Activated T-cell treated with anti-CD3 and anti-CD28 coated beads for 4 hours (primary cell): Measurements from ENCODE around the gene SLX1A.
"Not testable (repeated sequence)": the region's sequence is repeated elsewhere in the genome, so short reads cannot be mapped to it uniquely, and the experiment has no call there.

Experiments
- DNase-seq: peaks from one replicate; pipeline ENCODE4 v3.0.0-alpha.2; 2020

SLX1A gene

DNA sequence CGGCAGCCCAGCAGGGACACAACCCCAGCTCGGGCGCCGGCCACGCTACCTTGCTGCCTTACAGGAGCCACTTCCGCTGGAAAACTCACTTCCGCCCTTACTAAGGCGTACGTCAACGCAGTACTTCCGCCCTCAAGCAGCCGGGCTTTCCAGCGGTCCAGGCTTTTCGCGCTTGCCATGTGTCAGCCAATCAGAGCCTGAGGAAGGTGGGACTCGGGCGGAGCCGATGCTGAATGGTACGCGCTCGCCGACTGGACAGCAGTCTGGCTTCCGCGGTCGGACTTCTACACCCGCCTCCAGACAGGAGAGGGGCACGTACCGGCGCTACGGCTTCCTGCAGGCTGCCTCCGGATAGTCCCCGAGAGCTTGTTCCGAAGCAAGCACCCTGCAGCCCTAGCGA lies at the start of gene SLX1A, which contains the start of gene BOLA2B:
Gene SLX1A (plus strand): TSS at position 261 of the 400 bp plus-strand sequence. CDS start 210 bp downstream, outside the sequence.
Gene BOLA2B (minus strand): TSS at position 52 of the 400 bp plus-strand sequence. CDS start 71 bp downstream, outside the sequence.
- DNase-seq, result not testable (repeated sequence)

DNA sequence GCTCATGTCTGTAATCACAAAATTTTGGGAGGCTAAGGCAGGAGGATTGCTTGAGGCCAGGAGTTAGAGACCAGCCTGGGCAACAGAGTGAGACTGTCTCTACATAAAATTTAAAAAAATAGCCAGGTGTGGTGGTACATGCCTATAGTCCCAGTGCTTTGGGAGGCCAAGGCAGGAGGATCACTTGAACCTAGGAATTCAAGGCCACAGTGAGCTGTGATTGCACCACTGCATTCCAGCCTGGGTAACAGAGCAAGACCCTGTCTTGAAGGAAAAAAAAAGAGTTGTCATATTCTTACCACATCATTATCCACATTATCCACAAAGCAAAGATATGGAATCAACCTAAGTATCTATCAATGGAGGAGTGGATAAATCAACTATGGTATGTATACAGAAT lies 49.7 kb upstream of the SLX1A start:
- DNase-seq, result no peak

- no peak for DNase-seq
These were observed 48.8 kb upstream of the SLX1A start for GRCh38 chr16:30144917-30145316.

DNA sequence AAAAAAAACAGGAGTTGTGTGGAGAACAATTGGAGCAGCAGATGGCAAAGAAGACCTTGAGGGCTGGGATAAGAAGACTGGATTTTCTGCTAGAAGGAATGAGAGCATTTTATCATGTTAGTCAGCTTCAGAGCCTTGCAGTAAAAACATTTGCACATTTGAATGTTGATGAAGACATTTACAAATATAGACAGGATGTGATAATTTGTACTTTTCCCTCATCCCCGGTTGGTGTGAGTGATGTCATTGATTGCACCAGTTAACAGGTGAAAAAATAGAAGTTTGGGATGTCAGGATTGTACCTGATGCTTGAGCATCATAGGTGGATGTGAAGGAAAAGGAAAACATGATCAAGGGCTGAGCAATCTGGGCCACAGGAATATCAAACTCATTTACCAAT lies 48.0 kb upstream of the SLX1A start:
- no peak for DNase-seq

- DNase-seq, result no peak
These were observed 45.7 kb upstream of the SLX1A start for GRCh38 chr16:30147843-30148510.

DNA sequence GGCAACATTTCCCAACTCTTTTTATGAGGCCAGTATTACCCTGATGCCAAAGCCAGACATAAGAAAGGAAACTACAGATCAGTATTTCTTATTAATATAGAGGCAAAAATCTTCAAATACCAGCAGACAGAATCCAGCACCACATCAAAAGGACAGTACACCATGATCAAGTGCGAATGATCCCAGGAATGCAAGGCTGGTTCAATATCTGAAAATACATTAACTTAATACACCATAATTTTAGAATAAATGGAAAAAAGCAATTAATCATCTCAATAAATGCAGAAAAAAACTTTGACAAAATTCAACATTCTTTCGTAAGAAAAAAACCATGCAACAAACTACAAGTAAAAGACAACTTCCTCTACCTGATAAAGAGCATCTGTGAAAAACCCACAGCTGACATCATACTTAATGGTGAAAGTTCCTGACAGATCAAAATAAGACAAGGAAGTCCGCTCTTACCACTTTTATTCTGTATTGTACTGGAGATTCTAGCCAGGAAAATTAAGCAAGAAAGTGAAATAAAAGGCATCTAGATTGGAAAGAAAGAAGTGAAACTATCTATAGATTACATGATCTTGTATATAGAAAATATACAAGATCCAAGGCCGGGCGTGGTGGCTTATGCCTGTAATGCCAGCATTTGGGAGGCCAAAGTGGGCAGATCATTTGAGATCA lies 44.3 kb upstream of the SLX1A start:
- DNase-seq, result no peak

GRCh38 chr16:30151091-30151490 lies 42.6 kb upstream of the SLX1A start:
- no peak for DNase-seq

DNA sequence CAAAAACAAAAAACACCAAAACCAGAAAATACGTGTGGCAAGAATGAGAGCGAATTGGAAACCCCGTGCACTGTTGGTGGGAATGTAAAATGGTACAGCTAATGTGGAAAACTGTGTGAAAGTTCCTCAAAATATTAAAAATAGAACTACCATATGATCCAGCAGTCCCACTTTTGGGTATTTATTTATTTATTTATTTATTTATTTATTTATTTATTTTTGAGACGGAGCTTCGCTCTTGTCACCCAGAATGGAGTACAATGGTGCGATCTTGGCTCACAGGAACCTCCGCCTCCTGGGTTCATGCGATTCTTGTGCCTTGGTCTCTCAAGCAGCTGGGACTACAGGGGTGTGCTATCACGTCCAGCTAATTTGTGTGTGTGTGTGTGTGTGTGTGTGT lies 41.2 kb upstream of the SLX1A start:
- DNase-seq, result no peak

- no peak for DNase-seq
These were observed 38.5 kb upstream of the SLX1A start for GRCh38 chr16:30155188-30155587.

- no peak for DNase-seq
These were observed 36.5 kb upstream of the SLX1A start for GRCh38 chr16:30157214-30157613.

DNA sequence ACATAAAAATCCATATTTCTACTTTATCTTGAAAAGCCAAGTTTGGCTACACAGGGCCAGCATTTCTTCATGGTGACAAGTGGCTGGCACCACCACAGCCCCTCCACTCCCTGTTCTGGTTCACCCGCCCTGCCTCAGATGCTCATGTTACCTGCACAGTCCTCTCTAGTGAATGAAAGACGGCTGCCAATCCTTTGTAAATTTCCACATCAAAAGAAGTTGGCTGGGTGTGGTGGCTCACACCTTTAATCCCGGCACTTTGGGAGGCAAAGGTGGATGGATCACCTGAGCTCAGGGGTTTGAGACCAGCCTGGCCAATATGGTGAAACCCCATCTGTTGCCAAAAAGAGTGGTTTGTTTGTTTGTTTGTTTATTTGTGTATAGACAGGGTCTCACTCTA lies 30.1 kb upstream of the SLX1A start:
- DNase-seq, result no peak

- no peak for DNase-seq
These were observed 27.3 kb upstream of the SLX1A start for GRCh38 chr16:30166202-30166902.

GRCh38 chr16:30168746-30169145 lies 24.9 kb upstream of the SLX1A start:
- DNase-seq, result not testable (repeated sequence)

GRCh38 chr16:30169416-30169815 lies 24.3 kb upstream of the SLX1A start:
- DNase-seq, result not testable (repeated sequence)

GRCh38 chr16:30170145-30170544 lies 23.5 kb upstream of the SLX1A start:
- DNase-seq, result not testable (repeated sequence)

DNA sequence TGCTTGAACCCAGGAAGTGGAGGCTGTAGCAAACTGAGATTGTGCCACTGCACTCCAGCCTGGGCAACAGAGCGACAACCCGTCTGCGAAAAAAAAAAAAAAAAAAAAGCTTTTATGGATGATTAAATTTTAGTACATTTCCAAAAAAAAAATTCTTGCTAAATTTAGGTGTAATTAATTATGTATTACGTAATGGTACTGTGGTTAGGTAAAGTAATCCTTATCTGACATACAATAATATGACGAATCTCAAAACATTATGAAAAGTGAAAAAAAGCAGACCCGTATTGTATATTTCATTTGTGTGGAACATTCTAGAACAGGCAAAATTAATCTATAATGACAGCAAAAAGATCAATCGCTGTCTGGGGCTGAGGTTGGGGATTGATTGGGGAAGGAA lies 20.6 kb upstream of the SLX1A start:
- DNase-seq, result no peak

- DNase-seq, result not testable (repeated sequence)
These were observed 16.8 kb upstream of the SLX1A start for GRCh38 chr16:30176876-30177275.

DNA sequence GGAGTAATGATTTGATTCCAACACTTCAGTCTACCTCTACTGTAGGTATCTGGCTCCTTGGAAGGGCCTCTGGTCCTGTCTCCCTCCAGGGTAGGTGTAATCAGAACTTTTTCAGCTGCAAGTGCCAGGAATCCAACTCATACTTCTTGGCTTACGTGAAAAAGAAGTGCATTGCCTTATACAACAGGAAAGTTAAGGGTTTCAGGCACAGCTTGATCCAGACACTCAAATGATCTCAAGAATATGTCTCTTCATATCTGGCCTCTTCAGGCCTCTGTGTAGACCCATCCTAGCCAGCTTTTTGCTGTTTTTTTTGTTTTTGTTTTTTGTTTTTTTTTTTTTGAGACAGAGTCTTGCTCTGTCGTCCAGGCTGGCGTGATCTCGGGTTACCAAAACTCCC lies 14.5 kb upstream of the SLX1A start:
- no peak for DNase-seq

GRCh38 chr16:30179931-30180330 lies 13.7 kb upstream of the SLX1A start:
- no peak for DNase-seq

DNA sequence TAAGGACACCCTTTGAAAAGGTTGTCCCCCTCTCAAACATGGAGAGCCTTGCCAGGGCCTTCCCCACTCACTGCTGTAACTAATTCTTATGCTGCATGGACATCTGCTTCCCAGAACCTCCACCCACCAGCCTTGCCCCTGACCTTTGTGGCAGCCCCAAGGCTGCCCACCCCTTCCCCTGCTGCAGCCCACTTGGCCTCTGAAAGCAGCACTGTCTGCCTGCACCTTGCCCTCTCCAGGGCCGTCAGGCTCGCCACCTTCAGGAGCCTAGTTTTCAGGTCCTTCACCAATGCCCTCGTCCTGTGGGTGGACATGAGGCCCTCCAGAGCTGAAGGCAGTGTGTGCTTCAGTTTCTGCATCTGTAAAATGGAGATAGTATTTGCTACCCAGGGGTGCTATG lies 12.9 kb upstream of the SLX1A start:
- DNase-seq, result no peak

- peak; percentile 59 for DNase-seq
These were observed 10.2 kb upstream of the SLX1A start, which contains the start of gene CORO1A for GRCh38 chr16:30183233-30184095. Gene CORO1A (plus strand): TSS chr16:30183602. CDS start chr16:30185210, 1,608 bp downstream.

DNA sequence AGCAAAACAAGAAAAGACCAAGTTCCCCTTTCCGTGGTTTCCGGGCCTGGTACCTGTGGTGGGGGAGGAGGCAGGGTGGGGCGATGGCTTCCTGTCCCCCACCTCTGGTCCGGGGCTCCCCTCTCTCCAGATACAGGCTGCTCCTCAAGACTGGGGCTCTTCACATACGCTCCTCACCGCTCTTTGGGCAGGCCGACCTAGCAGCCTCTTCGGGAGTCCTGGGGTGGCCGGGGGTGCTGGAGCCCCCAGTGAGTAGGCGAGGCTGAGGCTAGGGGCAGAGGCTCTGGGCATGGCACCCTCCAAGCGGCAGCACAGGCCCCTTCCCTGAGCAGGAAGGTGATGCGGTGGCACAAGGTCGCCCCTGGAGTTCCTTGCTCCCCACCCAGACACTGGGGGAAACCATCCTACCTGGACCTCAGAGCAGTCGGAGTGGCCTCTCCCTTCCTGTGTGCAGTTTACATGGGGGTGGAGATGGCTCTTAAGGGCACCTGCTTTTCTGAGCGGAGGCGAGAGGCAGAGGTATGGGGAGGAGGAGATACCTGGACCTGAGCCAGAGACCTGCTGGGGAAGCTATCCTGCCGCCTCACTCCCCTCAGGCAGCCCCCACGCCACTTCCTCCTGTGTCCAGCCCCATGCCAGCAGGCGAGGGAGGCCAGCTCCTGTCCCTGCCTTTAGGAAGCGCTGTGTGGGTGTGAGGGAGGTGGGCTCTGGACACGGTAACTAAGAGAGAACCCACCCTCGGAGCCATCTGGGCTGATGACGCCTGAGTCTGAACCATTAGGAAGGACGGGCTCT lies 9.4 kb upstream of the SLX1A start:
- DNase-seq, result peak; percentile 49
